ENCODE measurements around the gene C1orf232. TPM values are rescaled to one million over a fixed set of nuclear protein-coding genes. Genes with fewer than 3 reads are reported as not detected.

Gene C1orf232
- total and polyA plus RNA-seq, 2 experiments from 2014 or later, result not detected

- Histone ChIP-seq H3F3A (replicated peaks; ENCODE audit: low read depth) (no peaks in the 10 kb centered on the region), H2AFZ (no peak overlapping the region), H3K9me2 (ENCODE audit: insufficient read depth) (no peaks in the 10 kb centered on the region), H4K20me1 (replicated peaks; ENCODE audit: insufficient read depth) (0 out of 2 replicates have a peak, but pooled peaks cover 3% of the 10 kb centered on the region), H3K79me2 (replicated peaks; ENCODE audit: insufficient read depth) (no peaks in the 10 kb centered on the region), H3K27me3 (ENCODE audit: insufficient read depth) (peaks cover 73% of the 10 kb centered on the region), H3K4me2 (no peak overlapping the region), H3K36me3 (ENCODE audit: insufficient read depth) (no peaks in the 10 kb centered on the region), H3K4me1 (ENCODE audit: insufficient read depth) (no peaks in the 10 kb centered on the region), H3K4me3 (no peak overlapping the region), H3K27ac (ENCODE audit: low read depth) (no peak overlapping the region)
- H3K9me3 Mint-ChIP-seq, result no peaks in the 10 kb centered on the region
- no peak overlapping the region for H3K27ac Mint-ChIP-seq
- DNase-seq (ENCODE audit: low spot score) (no peak), ATAC-seq (no peak)
- peaks cover 7% of the 10 kb centered on the region; the same call in 2 of the 3 replicates for H3K4me1 Mint-ChIP-seq
- H3K4me3 Mint-ChIP-seq, result no peak overlapping the region
- TF ChIP-seq EZH2 (IDR thresholded peaks at IDR 0.05; ENCODE audit: low read depth, unreplicated experiment) (no peak), CREB1 (CRISPR knock-in tag; IDR thresholded peaks at IDR 0.05; ENCODE audit: low read depth) (no peak), ETS1 (IDR thresholded peaks at IDR 0.05) (no peak), ZNF462 (CRISPR knock-in tag; IDR thresholded peaks at IDR 0.05) (no peak), CTCF (conservative IDR thresholded peaks at IDR 0.05; ENCODE audit: low read depth in 2 of 2) (no peak), ZNF114 (CRISPR knock-in tag; IDR thresholded peaks at IDR 0.05) (no peak), ZNF331 (CRISPR knock-in tag; IDR thresholded peaks at IDR 0.05; ENCODE audit: low read depth) (no peak), JUNB (IDR thresholded peaks at IDR 0.05; ENCODE audit: unreplicated experiment) (no peak), NANOG (IDR thresholded peaks at IDR 0.05; ENCODE audit: borderline replicate concordance) (no peak), REST (IDR thresholded peaks at IDR 0.05; ENCODE audit: unreplicated experiment) (no peak), POLR2AphosphoS5 (IDR thresholded peaks at IDR 0.05; ENCODE audit: low read depth) (no peak), STAT1 (IDR thresholded peaks at IDR 0.05; ENCODE audit: unreplicated experiment) (no peak), EZH2phosphoT487 (IDR thresholded peaks at IDR 0.05; ENCODE audit: unreplicated experiment) (no peak)
- no peaks in the 10 kb centered on the region for H3K36me3 Mint-ChIP-seq (ENCODE audit: low read depth)
- H3K27me3 Mint-ChIP-seq (ENCODE audit: insufficient read depth, low read depth, poor library complexity), result peaks cover 31% of the 10 kb centered on the region
Observed at GRCh38 chr1:26148887-26149286, 19.9 kb downstream of the C1orf232 start.
